Left lobe of liver (tissue), 2 donors: ENCODE data around the gene LSM2. TPM values are rescaled to one million over a fixed set of nuclear protein-coding genes. Genes with fewer than 3 reads are reported as not detected.
"Not testable (repeated sequence)": the region's sequence is repeated elsewhere in the genome, so short reads cannot be mapped to it uniquely, and the experiment has no call there.

Experiments
- ATAC-seq: fragments of 200-7000 bp; cut with Tn5 transposase; one replicate; pipeline ENCODE4 v1.9.1; 2020; ENCODE audit warnings: mild to moderate bottlenecking, moderate library complexity
- DNase-seq: peaks from one replicate; pipeline ENCODE4 v3.0.0-alpha.2; 2020; ENCODE audit warnings: low spot score
- total RNA-seq: library from RNA; stranded (reverse); gene quantifications from one replicate; pipeline ENCODE4 v1.2.1, GENCODE V29; 2021
- donor health status: DM: no; HTN: no; CAD: no; lungs with moderate emphysema.
- donor health status: DM: no; HTN: yes; CAD: no.

The LSM2 gene
- total RNA-seq, 1 donor from 2014 or later = 9.8 TPM

DNA sequence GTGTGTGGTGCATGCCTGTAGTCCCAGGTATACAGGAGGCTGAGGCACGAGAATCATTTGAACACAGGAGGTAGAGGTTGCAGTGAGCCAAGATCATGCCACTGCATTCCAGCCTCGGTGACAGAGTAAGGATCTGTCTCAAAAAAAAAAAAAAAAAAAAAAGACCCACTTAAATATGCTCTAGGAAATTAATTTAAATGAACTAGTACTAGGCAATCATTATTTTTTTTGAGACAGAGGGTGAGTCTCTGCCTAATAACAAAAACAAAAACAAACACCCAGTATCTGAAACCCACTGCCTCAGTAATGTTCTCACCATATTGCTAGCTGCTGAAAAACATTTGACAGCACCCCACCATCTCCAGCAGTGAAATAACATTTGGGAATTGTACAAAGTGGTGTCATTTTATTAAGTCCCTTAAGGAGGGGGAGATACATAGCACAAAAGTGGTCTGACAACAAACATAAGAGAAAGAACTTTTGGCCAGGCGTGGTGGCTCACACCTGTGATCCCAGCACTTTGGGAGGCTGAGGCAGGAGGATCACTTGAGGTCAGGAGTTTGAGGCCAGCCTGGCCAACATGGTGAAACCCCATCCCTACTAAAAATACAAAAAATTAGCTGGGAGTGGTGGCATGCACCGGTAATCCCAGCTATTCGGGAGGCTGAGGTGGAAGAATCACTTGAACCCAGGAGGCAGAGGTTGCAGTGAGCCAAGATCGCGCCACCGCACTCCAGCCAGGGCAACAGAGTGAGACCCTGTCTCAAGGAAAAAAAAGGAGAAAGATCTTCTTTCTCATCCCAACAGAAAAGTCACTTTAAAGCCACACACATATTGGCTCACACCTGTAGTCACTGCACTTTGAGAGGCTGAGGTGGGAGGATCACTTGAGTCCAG, 5.5 kb downstream of the LSM2 start:
- not testable (repeated sequence) for ATAC-seq, DNase-seq

- ATAC-seq = no peak
- DNase-seq = no peak
These were observed 7.0 kb downstream of the LSM2 start for GRCh38 chr6:31799781-31800180.

DNA sequence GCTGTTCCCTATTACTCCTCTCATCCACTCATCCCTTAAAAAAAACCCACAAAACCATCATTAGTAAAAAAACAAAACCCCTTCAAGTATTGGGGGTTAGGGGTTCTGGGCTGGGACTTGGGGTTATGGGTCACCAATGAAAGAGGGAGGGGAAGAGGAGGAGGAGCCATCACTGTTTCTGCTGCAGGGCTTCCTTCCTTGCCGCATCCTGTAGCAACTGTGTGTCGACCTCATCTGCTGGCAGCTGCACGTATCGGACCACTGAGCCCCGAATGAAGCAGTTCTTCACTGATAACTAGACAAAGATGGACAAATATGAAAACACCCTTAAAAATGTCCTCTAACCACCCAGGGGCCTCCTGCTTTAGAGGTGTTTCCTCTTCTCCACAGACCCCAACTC, 9.2 kb downstream of the LSM2 start:
- DNase-seq = no peak
- no peak for ATAC-seq

DNA sequence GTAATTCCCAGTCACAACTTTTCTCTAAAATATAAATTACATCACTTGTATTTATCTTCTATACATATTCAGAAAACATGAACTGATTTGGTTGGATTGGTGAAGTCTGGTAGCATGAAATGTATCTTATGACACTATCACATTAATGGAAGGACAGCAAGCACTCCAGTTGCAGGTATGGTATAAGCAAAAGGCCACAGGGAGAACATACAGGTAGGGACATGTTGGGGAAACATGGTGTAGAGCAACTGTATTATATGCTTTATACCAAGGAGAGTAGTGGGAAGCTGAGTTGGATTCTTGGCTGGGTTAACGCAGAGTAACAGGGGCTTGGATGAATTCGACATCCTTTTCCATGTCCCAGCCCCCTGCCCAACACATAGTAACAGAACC, 9.8 kb downstream of the LSM2 start:
- DNase-seq (no peak), ATAC-seq (no peak)

DNA sequence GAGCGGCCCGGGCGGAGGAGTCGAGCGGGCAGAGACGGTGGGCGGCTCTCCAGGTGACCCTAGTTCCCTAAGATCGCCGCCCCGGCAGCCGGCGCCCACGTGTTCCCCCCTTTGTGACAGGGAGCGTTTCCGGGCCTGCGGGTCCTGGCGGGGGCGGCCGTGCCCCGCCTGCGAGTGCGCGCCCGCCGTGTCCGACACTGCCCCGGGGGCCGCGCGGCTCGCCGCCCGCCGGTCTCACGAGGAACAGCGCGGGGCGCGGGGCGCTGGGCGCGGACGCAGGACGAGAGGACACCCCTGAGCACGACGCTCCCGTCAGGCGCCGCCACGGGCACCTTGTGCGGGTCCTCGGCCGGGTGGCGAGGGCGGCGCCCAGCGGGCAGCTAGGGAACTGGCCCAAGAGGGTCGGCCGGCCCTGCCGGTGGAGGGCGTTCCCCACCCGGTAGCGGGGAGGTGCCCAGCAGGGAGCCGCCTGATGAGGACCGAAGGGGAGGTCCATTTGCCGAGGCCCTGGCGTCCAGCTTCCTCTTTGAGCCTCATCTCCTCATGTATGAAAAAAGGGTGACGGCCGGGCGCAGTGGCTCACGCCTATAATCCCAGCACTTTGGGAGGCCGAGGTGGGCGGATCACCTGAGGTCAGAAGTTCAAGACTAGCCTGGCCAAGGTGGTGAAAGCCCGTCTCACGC, 11.0 kb downstream of the LSM2 start, which contains the start of gene VARS1:
TSS of gene VARS1 (minus strand) at position 137 of the 683 bp plus-strand sequence. CDS start 535 bp downstream, outside the sequence.
- peak; percentile 94 for DNase-seq
- peak; percentile 96 for ATAC-seq

DNA sequence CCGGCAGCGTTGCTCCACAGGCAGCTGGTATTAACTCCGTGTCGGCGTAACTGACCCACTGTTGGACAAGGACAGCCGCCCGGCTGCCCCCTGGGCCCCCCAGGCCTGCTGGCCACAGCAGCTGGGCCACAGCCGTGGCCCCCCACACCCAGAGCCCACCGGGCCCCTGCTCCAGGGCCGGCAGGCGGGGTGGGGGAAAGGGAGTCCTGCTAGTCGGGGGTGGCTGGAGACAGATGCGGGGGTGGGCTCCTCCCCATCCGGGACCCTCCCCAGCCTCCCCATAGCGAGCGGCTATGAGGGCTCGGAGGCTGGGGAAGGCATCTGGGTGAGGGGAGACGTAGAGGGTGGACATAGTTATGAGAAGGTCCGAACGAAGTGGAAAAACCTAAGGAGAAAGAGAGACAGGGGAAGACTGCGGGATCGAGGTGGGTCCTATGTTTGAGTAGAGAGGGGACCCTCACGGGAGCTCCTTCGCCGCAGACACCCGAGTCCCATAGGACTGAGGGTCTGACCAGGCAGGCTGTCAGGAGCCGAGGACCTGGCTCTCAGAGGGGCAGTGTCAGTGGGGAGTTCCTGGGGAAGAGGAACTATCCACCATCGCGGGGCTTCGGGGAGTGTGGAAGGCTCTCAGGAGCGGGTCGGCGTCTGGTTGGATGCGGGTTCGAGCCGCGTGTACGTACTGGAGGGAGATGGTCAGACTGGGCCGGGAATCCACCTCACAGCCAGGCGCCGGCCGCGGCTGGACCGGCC, 11.7 kb downstream of the LSM2 start:
- no peak for DNase-seq
- peak; percentile 4 for ATAC-seq

DNA sequence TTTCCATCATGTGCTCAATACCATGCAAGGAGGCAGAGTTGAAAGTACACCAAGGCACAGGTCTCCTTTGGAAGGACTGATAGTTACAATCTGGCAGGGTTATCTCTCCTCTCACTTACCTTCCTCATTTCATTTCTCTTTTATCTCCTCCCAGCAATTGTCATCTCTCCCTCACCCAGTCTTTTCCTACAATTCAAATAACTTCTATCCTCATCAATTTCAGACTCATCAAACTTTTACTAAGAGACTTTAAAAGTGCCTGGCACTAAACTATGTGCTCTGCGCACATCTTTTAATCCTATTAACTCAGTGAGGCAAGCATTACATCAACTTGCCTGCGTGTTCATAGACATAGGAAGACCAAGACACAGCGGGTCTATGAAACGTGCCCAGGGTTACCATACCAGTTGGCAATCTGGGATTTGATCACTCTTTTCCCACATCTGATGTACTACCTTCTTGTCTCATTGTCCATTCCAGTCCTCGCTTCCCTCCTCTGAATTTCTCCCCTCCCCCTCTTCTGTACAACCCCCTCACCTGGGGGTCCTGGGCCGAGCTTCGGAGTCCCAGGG, 12.4 kb downstream of the LSM2 start:
- DNase-seq = no peak
- no peak for ATAC-seq

- DNase-seq, ATAC-seq: not testable (repeated sequence)
These were observed 12.9 kb downstream of the LSM2 start for GRCh38 chr6:31793927-31794245.

- DNase-seq (no peak), ATAC-seq (no peak)
These were observed 14.0 kb downstream of the LSM2 start for GRCh38 chr6:31792761-31793171.

DNA sequence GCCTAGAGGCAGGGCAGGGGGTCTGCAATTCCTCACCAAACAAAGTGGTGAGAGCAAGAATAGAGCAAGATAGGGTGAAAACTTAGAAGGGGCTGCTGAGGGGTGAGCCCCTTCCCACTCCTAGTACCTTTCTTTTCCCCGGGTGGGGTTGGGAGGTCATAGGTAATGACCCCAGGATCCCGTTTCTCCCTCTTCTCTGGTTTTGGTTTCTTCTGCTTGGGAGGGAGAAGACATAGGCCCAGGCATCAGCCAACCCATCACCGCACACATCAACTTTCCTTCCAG, 14.7 kb downstream of the LSM2 start:
- no peak for DNase-seq
- ATAC-seq = no peak

DNA sequence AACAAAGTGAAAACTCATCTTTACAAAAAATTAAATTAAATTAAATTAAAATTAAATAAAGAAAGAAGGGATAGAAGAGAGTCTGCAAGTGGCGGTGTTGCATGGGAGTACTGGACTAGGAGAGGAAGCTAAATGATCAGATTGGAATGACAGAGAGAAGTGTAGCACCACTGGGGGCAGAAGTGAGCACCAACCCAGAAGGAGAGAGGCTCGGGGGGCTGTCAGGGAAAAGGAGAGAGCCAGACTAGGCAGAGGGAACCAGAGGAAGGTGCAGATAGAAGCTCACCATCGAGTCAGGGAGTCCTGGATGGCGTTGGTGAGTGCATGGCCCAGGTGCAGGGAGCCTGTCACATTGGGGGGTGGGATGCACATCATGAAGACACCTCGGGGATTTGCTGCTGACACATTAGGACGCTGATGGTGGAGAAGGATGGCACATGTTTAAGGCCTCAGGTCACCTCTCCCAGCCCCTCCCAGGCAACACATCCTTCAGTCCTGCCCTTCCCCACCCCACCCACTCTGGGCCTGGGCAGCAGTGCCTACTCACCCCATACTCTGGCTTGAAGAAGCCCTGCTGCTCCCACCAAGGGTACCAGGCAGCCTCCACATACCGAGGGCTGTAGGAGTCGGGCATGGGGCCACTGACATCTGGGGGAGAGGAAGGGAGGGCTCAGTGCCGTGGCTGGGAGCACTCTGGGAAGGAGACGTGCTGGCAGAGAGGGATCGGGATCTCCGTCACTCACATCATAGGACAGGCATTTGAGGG, 15.3 kb downstream of the LSM2 start:
- ATAC-seq (peak; percentile 33), DNase-seq (no peak)

DNA sequence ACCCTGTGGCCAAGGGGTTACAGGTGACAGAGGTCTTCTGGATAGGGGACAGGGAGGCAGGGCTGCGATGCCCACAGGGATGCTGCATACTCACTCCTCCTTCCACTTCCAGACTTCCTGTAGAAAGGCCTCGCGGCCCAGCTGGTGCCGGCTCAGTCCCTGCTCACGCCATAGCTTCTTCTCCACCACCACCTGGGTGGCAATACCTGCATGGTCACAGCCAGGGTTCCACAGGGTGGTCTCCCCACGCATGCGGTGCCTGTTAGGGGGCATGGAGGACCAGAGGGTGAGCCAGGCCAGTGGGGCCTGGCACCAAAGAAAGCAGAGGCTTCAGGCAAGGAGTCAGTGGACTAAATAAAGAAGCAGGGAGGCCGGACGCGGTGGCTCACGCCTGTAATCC, 21.3 kb downstream of the LSM2 start:
- ATAC-seq (no peak), DNase-seq (no peak)

DNA sequence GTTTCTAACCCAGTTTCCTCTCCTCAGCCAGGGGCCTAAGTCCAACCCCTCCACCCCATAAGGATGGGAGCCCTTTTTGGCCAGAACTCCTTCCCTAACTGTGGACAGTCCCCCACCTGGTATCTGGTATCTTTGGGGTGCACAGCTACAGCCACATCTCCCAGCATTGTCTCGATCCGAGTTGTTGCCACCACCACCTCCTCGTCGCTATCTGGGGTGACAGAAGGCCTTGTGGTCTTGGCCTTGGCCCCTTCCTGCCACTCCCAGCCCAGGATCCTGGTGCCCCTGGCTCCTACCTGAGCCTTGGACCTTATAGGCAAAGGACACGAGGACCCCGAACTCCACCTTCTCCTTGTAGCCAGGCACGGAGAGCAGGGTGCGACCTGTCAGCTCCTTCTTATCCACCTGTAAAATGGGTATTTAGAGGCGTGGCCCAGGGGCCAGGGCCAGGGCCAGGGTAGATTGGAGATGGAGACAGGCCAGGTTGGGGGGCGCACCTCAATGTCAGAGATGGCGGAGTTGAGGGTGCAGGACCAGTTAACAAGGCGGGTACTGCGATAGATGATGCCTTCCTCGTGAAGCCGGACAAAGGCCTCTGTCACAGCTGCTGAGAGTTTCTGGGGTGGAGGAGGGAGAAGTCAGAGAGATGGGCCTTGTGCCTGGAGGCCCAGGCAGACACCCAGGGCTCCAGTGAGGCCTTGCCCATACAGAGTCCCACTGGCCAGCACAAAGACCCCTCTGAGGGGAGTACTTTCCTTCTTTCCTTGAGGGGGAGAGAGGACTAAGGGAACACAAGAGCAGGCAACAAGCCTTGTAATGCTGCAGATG, 22.5 kb downstream of the LSM2 start:
- no peak for DNase-seq
- no peak for ATAC-seq

DNA sequence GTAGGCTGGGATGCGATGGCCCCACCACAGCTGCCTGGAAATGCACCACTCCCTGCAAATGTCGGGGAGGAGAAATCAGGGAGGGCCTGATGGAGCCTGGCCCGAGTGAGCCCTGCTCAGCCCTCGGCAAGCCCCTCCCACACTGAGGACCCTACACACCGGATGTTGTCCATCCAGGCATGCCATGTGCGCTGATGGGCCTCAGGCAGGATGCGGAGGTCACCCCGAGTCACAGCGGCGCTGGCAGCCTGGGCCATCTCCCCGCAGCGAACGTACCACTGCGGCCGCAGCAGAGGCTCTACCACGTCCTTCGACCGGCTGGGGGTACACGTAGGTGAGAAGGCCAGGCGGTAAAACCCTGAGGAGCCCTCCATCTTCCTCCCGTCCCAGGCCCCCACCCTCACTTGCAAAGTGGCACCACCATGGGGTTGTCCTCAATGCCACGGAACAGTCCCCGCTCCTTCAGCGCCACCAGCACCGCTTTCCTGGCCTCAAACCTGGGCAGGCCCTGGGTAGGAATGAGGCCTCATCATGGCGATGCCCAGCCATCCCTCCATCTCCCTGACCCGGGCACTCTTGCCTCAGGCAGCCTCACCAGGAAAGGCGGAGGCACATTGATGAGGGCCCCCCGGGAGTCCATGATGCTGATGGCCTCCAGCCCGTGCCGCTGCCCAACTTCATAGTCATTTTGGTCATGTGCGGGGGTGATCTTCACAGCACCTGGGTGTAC, 24.5 kb downstream of the LSM2 start:
- no peak for DNase-seq

DNA sequence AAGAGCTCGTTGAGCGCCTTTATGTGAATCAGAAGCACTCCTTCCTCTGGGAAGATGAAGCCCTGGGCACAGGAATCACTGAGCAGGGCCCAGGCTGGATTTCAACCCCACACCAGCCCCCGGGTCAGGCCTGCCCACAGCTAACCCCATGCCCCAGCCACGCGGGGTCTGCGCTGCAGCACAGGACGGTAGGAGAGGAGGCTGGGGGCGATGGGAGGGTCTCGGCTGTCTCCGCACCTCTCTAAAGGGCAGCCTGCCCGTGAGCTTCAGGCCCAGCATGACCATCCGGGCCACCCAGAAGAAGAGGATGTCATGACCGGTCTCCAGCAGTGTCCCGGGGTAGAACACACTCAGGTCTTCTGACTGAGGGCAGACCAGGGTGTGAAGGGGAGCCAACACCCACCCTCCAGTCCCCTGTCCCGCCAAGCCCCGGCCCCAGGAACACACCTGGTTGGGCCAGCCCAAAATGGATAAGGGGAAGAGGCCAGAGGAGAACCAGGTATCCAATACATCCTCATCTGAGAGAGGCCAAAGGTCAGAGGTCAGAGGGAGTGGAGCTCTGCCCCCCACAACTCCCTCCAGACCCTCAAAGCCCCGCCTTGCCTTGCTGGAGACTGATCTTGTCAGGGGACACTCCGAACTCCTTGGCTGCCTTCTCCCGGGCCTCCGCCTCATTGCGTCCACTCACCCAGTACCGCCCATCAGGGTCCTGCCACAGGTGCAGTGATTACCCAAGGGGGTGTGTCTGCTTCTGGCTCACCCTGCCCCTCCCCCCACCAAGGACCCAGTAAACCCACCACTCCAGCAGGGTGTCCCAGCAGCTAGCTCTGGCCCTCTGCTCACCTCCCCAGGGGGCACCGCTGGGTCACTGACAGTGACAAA, 25.3 kb downstream of the LSM2 start:
- DNase-seq = no peak
- ATAC-seq = no peak

More for the DNA sequence above, 24.5 kb downstream of the LSM2 start:
- no peak for ATAC-seq

DNA sequence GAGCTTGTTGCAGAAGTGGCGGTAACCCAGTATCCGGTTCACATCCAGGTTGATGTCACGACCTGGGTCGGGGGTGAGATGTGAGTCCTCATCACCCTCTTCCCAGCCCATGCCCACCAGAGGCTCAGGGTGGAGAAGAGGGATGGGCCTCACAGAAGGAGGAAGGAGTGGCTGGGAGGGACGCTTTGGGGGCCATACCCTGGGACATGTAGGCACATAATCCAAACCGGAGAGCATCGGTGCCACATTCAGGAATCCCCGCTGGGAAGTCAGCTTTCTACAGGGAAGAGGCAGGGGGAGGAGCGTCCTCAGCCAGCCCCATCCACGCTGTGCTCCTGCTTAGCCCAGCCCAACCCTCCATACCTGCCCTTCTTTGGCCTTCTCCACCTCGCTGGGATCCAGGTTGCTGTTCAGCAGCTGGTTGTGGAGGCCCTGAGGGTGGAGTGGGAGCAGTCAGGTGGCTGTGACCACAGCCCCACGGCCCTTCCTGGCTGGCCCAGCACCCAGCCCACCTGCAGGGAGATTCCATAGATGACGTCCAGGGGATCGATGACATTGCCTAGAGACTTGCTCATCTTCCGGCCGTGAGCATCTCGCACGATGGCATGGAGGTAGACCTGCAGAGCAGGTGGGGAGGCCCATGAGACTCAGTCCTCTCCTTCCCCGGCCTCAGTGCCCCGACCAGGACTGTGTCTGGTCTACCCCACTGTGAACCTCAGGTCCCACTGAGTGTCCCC, 26.1 kb downstream of the LSM2 start:
- no peak for ATAC-seq
- DNase-seq = no peak

DNA sequence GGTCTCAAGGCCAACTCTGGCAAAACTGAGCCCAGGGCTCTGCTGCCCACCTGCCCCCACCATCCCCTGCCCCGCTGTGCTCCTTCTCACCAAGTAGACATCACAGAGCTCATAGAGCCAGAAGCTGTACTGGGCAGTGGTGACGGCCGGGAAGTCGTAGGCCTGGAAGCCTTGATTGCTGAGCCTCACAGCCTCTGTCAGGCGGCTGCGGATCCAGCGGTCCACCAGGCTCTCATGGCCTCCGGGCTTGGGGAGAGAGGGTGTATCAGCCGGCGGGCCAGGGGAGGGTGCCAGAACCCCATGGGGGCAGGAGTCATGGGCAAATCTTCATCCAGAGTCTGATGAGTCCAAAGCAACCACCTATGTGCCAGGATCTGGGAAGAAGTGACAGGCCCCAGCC, 26.9 kb downstream of the LSM2 start:
- ATAC-seq (no peak), DNase-seq (no peak)
